Fibroblast of skin of back (primary cell): ENCODE measurements around the gene NKD1.

Source experiments
- DNase-seq: peaks from one replicate; pipeline ENCODE4 v3.0.0-alpha.2; 2013

The NKD1 gene

DNA sequence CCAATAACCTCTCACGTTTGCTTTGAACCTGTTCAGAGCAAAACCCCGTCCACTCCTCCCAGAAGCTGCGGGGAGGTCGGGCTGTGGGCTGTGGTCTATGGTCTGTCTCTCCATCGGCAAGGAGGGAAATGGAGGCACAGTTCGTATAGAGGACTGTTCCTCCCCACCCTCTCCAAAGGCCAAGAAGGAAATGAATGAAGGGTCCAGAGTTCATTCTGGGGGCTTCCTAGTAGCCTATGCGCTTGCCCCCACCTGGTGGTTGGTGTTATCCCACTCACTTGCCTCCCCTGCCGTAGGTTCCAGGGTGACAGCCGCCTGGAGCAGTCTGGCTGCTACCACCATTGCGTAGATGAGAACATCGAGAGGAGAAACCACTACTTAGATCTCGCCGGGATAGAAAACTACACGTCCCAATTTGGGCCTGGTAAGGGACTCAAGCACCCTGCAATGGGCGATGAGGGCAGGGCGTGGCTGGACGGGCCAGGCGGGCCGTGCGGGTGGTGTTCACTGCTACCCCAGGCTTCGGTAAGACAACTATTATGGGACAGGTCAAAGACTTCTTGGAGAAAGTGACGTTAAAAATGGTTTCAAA, 83.9 kb downstream of the NKD1 start:
- DNase-seq: no peak

DNA sequence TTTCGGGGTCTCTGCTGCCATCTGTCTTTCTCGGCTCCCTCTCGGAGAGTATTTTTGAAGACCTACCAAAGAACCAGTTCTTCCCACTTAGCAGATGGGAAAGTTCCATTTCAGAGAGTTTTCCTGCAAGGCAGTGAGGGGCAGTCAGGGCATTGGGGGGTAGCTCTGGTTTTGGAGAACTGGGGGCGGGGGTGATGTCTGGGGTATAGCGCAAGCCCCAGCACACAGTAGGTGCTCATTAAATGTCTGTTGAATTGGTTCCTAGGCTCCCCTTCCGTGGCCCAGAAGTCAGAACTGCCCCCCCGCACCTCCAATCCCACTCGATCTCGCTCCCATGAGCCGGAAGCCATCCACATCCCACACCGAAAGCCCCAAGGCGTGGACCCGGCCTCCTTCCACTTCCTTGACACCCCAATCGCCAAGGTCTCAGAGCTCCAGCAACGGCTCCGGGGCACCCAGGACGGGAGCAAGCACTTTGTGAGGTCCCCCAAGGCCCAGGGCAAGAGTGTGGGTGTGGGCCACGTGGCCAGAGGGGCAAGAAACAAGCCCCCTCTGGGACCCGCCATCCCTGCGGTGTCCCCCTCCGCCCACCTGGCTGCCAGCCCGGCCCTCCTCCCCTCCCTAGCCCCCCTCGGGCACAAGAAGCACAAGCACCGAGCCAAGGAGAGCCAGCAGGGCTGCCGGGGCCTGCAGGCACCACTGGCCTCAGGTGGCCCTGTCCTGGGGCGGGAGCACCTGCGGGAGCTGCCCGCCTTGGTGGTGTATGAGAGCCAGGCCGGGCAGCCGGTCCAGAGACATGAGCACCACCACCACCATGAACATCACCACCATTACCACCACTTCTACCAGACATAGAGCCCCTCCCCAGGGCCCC, 85.0 kb downstream of the NKD1 start:
- no peak for DNase-seq

GRCh38 chr16:50634090-50634489, 85.9 kb downstream of the NKD1 start:
- DNase-seq: no peak

DNA sequence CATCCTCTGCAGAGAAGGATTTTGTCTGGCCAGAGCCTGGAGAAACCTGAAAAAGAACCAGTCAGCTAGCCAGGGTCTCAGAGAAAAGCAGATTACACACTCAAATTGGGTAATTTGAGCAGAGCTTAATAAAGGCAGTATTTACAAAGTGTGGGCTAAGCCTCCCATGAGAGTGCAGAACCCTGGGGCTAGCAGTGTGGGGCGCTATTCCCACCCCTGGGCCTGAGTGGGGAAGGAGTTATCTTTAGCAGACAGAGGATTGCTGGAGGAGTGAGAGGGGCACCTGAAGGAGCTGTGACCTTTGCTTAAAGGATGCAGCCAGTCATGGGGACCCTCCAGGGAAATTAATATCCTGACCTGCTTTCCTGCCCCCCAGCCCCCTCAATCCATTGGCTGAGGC, 86.8 kb downstream of the NKD1 start:
- no peak for DNase-seq

DNA sequence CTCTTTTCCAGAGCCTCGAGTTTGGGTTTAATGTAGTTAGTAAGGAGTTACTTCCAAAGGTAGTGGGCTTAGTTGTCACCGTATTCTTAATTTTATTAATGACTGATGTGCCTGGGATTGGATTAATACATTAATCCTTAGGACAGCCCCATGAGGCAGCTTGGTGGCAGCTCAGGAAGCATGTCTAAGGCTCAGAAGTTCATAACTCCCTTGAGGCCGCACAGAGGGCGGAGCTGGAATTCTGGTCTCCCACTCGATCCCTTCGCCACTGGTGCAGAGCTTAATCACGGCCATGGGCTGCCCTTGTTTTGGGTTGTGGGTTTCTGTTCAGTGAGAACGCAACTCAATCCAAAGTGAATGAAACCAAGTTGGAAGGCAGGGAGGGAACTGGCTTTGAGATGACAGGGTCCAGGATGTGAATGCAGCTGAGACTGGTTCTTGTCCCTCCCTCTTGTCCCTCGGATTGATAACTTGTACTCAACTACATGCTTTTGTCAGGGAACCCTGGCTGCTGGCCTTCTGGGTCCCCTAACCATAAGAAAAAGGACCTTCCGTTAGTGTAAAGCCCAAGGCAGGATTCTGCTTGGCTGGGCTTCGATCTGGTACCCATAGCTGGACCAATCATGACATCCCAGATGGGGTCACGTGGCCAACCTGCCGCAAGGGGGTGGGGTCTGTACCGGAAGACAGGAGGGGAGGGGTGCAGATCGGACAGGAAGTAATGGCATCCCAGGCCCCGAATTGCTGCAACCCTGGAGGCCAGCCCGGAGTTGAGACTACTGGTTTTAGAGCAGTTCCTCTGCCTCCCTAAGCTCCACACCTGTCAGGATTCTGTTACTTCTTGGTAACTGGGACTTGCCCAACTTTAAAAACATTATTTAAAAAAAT, 87.6 kb downstream of the NKD1 start:
- no peak for DNase-seq

- no peak for DNase-seq
Measured at GRCh38 chr16:50636753-50637374, 88.7 kb downstream of the NKD1 start.

DNA sequence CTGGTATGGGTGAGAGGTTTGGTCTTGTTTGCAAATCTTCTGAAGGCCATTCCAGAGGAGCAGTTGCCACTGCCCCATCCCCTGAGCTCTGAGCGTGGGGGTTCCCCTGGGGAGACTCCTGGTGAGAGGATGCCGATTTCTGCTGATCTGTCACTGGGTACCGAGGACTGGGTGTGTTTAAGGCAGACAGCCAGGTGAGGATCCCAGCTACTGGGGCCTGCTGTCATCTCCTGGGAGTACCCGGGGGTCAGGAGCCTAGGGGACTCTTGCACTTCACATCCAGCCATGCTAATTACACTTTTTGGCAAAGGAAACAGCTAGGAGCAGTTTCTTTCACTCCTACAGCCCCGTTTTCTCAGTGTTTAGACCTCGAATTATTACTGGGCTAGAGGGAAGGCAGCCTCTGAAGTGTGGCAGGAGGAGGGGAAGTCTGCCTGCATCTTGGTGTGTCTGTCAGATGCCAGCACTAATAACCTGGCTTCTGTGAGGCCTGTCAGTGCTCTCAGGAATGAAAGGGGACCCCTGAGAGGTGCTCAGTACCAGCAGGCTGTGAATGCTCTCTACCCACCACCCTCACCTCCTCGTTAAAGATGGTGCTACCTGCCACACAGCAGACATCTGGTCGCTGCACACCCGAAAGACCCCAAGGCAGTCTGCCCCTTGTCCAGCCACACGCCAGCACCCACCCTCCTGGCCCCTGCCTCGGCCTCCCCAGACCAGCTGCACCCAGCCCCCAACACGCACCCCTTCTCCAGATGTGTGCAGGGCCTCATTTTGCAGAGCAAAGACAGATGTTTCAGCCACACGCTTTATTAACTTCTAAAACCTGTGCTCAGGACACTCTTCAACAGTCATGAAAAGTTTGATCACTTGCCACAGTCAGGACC, 89.8 kb downstream of the NKD1 start:
- DNase-seq: no peak

DNA sequence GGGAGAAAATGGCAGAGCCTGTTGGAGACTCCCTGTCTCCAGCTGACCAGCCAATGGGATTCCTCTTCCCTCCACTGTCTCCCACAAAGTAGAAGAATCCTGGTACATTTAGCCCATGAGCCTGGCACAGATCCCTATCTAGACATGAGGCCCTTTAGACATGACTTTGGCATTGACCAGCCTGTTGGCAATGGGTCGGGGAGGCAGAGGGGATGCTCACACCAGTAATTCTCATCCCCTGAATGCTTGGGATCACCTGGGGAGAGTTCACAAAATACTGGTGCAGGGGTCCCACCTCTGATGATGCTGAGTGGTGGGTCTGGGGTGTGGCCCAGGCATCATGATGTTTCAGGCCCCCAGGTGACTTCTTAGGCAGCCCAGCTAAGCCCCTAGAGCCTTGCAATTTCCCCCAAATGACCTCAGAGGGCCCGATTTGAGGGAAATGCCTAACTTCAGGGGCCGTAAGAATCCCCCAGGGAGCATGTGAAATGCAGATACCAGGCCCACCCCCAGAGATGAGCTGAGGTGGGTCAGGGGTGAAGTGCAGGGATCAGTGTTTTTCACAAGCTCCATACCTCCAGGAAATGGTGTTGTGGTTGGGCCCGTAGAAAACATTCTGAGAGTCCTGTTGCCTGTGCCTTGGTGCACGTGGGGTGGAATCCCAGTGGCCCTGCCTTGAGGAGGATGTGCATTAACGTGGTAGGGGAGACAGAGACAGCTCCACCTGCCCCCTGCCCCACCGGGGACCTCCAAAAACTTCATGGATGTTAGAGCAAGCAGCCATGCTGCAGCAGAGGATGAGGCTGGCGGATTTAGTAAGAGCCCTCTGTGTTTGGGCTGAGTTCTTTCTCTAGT, 90.8 kb downstream of the NKD1 start:
- DNase-seq: no peak

- DNase-seq: no peak
Measured at GRCh38 chr16:50640391-50640790, 92.2 kb downstream of the NKD1 start.

DNA sequence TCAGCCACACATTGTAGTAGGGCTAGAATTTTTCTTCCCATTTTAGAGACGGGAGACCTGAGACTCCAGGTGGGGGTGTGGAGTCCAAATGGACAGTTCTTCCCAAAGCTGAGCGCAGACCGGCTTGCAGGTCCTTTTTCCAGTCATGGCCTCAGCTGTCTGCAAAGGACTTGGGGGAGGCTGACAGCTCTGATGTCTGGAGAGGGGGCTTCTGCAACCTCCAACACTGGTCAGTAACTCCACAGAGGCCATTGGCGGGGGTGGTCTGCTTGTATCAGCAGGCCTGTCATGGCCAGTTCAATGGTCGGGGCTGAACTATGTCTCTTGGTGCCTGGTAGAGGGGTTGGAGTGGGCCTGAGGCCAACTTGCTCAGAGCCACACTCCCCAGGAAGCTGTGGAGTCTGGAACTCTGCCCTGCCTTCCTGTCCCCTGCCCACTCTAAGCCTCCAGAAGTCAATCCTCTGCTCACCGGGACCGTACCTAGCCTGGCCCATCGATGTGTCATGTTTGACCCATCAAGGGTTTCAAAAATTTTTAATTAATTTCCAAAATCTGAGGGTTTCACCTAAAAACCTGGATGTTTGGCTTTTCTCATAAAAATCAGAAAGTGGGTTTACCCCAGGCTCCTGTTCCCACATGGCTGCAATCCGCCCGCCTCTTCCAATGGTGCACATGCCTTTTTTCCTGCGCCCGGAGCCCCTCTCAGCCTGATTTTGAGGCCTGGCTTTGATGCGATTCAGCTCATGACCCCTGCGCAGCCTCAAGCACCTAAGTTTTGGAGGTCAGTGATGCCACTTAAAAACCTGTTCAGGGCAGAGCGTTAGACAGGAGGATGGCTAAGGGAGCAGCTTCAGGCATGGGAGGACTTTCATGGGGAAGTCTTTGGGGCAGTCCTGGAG, 93.0 kb downstream of the NKD1 start:
- DNase-seq: no peak

DNA sequence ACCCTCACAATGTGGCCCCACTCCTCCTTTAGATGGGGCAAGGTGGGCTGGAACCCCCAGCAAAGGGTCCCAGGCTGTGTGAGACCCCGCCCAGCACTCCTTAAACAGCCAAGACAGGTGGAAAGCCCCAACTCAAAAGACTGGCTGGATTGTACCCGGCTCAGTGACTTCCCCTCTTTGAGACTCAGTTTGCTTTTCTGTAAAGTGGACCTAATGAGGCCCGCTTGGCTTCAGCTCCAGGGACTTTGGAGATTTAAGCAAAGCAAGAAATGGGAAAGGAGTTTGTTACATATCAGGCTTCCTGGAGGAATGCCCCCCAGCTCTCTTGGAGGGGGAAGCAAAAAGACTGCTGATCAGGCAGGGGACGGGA, 93.6 kb downstream of the NKD1 start:
- DNase-seq: no peak

GRCh38 chr16:50642349-50642748, 94.2 kb downstream of the NKD1 start:
- DNase-seq: no peak

DNA sequence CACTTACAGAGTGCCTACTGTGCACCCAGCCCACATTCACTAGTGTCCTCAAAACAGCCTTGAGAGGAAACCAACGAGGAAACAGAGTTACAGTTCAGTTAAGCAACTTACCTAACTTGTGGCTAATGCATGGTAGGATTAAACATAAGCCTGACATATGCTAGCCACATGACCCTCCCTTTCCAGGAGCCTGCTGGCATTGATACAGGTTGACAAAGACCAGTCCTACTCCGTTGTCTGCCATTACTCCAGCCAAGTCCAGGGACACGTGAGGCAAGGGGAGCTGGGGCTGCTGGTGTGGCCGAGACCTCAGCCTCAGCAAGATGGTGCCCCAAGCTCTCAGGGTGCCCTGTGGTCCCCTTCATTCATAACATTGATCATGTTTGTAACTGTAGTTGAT, 95.0 kb downstream of the NKD1 start:
- no peak for DNase-seq

- DNase-seq: no peak
Measured at GRCh38 chr16:50644245-50644644, 96.0 kb downstream of the NKD1 start.

GRCh38 chr16:50644729-50645128, 96.5 kb downstream of the NKD1 start:
- peak; percentile 51 for DNase-seq

DNA sequence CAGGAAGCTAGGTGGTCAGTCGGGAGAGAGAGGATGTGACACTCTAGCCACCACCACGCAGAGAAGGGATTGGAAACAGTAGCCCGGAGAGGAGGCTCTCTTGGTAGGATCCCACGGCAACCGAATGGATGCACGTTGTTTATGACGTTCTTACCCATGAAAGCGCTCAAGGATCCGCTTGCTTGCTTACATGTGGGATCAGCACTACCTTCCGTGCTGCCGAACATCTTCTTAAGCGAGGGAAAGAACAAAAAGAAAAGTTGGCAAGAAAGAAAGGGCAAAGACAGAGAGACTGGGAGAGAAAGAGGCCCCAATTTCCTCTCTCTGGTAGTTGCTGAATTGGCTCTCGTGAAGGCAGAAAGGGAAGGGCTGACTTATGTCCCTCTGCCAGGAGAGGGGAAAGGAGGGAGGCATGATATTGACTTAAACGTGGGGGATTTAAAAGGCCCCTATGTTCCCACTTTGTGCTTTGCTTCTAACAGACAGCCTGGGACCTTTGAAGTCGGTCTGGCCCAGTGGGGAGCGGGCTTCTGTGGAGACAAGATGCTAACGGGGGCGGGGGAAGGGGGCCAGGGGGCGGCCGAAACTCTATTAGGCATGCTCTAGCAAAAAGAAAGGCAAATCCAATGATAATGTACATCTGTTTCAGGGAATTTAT, 97.5 kb downstream of the NKD1 start:
- DNase-seq: no peak

GRCh38 chr16:50646345-50646744, 98.1 kb downstream of the NKD1 start:
- no peak for DNase-seq

GRCh38 chr16:50651835-50652438, 103.7 kb downstream of the NKD1 start:
- DNase-seq: no peak
